ENCODE measurements around the gene UMPS.
"Not testable (repeated sequence)": the region's sequence is repeated elsewhere in the genome, so short reads cannot be mapped to it uniquely, and the experiment has no call there.

Gene UMPS

GRCh38 chr3:124702950-124703349 lies 27.3 kb upstream of the UMPS start:
- no peak for DNase-seq (ENCODE audit: low read depth)
- no peak overlapping the region for H3K4me3 ChIP-seq (ENCODE audit: control insufficient read depth, low read depth, low read length)

DNA sequence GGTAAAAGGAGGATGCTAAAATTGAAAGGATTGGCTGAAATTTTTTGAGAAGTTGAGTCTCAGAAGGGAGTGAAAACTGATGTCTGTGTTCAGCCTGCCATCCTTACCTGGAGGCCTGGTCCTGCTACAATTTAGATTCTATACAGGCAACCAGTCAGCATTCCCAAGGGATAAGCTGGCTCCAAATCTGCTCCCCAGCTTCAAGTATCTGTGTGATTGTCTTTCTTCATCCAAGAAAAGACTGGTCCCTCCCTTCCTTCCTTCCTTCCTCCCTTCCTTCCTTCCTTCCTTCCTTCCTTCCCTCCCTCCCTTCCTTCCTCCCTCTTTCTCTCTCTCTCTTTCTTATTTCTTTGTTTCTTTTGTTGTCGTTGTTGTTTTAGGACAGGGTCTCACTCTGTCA lies 24.7 kb upstream of the UMPS start:
- no peak overlapping the region for H3K4me3 ChIP-seq (ENCODE audit: control insufficient read depth, low read depth, low read length)
- DNase-seq (ENCODE audit: low read depth) = no peak
- TF ChIP-seq, protein P1, sequence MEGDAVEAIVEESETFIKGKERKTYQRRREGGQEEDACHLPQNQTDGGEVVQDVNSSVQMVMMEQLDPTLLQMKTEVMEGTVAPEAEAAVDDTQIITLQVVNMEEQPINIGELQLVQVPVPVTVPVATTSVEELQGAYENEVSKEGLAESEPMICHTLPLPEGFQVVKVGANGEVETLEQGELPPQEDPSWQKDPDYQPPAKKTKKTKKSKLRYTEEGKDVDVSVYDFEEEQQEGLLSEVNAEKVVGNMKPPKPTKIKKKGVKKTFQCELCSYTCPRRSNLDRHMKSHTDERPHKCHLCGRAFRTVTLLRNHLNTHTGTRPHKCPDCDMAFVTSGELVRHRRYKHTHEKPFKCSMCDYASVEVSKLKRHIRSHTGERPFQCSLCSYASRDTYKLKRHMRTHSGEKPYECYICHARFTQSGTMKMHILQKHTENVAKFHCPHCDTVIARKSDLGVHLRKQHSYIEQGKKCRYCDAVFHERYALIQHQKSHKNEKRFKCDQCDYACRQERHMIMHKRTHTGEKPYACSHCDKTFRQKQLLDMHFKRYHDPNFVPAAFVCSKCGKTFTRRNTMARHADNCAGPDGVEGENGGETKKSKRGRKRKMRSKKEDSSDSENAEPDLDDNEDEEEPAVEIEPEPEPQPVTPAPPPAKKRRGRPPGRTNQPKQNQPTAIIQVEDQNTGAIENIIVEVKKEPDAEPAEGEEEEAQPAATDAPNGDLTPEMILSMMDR (conservative IDR thresholded peaks at IDR 0.05; ENCODE audit: control insufficient read depth, insufficient read depth, low read depth, low read length) = no peak

More at GRCh38 chr3:124702950-124703349, 27.3 kb upstream of the UMPS start:
- TF ChIP-seq, protein P1 (conservative IDR thresholded peaks at IDR 0.05; ENCODE audit: control insufficient read depth, insufficient read depth, low read depth, low read length) = no peak

DNA sequence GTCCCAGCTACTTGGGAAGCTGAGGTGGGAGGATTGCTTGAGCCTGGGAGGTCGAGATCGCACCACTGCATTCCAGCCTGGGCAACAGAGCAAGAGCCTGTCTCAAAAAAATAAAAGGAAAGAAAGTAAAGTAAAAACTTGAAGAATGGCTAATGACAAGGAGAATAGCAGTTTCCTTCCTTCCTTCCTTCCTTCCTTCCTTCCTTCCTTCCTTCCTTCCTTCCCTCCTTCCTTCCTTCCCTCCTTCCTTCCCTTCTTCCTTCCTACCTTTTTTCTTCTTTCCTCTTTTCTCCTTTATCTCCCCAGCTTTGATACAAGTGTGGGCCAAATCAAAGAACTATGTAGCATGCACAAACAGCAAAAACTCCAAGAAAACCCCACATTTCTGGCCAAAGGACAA lies 23.0 kb upstream of the UMPS start:
- DNase-seq (ENCODE audit: low read depth); H3K4me3 ChIP-seq (ENCODE audit: control insufficient read depth, low read depth, low read length): not testable (repeated sequence)

- TF ChIP-seq, protein P1 (conservative IDR thresholded peaks at IDR 0.05; ENCODE audit: control insufficient read depth, insufficient read depth, low read depth, low read length) = no peak
- peak; percentile 92 for DNase-seq (ENCODE audit: low read depth)
- H3K4me3 ChIP-seq (ENCODE audit: control insufficient read depth, low read depth, low read length) = no peak overlapping the region
These were observed 22.6 kb upstream of the UMPS start for GRCh38 chr3:124707656-124708062.

DNA sequence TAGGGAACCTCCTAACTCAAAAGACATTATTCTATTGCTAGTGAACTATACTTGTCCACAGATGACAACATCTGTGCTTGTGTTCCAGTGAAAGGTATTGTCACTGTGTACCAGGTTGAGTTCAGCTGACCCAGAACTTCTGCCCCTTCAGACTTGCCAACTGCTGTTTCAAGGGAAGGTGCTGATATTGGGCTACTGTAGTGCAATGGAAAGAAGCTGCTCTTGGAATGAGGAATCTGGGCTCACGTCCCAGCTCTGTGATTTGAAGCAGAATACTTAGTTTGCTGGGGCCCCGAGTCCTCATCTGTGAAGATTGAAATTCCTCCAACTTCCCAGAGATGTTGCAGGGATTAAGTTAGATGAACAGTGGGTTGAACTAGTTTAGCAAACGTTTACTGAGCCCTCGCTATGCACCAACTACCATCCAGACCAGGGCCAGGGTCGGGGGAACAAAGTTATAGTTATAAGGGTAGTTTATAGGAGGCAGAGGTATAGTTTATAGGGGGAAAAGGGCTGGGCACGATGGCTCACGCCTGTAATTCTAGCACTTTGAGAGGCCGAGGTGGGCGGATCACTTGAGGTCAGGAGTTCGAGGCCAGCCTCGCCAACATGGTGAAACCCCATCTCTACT lies 15.9 kb upstream of the UMPS start:
- DNase-seq (ENCODE audit: low read depth) = no peak
- no peak overlapping the region for H3K4me3 ChIP-seq (ENCODE audit: control insufficient read depth, low read depth, low read length)
- TF ChIP-seq, protein P1 (conservative IDR thresholded peaks at IDR 0.05; ENCODE audit: control insufficient read depth, insufficient read depth, low read depth, low read length) = no peak

- no peak for DNase-seq (ENCODE audit: low read depth)
- H3K4me3 ChIP-seq (ENCODE audit: control insufficient read depth, low read depth, low read length) = no peak overlapping the region
- TF ChIP-seq, protein P1 (conservative IDR thresholded peaks at IDR 0.05; ENCODE audit: control insufficient read depth, insufficient read depth, low read depth, low read length) = no peak
These were observed 7.7 kb upstream of the UMPS start for GRCh38 chr3:124722589-124722988.

DNA sequence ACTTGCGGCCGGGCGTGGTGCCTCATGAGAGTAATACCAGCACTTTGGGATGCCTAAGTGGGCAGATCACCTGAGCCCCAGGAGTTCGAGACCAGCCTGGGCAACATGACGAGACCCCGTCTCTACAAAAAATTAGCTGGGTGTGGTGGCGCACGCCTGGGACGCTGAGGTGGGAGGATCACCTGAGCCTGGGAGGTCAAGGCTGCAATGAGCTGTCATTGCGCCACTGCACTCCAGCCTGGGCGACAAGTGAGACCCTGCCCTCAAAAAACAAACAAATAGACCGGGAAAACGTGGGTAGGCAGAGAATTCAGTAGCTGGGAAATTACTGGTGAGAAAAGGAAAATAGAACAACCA lies 667 bp downstream of the UMPS start:
- peak overlapping the region; percentile 100 for H3K4me3 ChIP-seq (ENCODE audit: control insufficient read depth, low read depth, low read length)
- TF ChIP-seq, protein P1 (conservative IDR thresholded peaks at IDR 0.05; ENCODE audit: control insufficient read depth, insufficient read depth, low read depth, low read length) = no peak
- DNase-seq (ENCODE audit: low read depth) = no peak
